ENCODE results near the gene OSM. TPM values are rescaled to one million over a fixed set of nuclear protein-coding genes. Genes with fewer than 3 reads are reported as not detected.
"Not testable (repeated sequence)": the region's sequence is repeated elsewhere in the genome, so short reads cannot be mapped to it uniquely, and the experiment has no call there.

The OSM gene
- total and polyA plus RNA-seq, 2 experiments from 2014 or later = not detected

GRCh38 chr22:30234325-30234724 lies 32.3 kb downstream of the OSM start:
- H3K9me2 ChIP-seq (ENCODE audit: insufficient read depth); H3K4me3 ChIP-seq; DNase-seq (ENCODE audit: low spot score); H3K27ac ChIP-seq (ENCODE audit: low read depth); H3K9me3 Mint-ChIP-seq; H3K36me3 Mint-ChIP-seq (ENCODE audit: low read depth); H3K4me2 ChIP-seq; ATAC-seq; H3K79me2 ChIP-seq (replicated peaks; ENCODE audit: insufficient read depth); H3K27ac Mint-ChIP-seq; H3K27me3 ChIP-seq (ENCODE audit: insufficient read depth); H3K4me3 Mint-ChIP-seq; H4K20me1 ChIP-seq (replicated peaks; ENCODE audit: insufficient read depth); H3F3A ChIP-seq (replicated peaks; ENCODE audit: low read depth); H3K27me3 Mint-ChIP-seq (ENCODE audit: insufficient read depth, low read depth, poor library complexity); H2AFZ ChIP-seq; H3K36me3 ChIP-seq (ENCODE audit: insufficient read depth): not testable (repeated sequence)
- peaks cover 33% of the 10 kb centered on the region for H3K4me1 ChIP-seq (ENCODE audit: insufficient read depth)
- H3K4me1 Mint-ChIP-seq = peaks cover 40% of the 10 kb centered on the region

- Mint-ChIP-seq H3K27ac (no peak overlapping the region), H3K4me1 (peaks cover 37% of the 10 kb centered on the region), H3K27me3 (ENCODE audit: insufficient read depth, low read depth, poor library complexity) (peaks cover 4% of the 10 kb centered on the region), H3K36me3 (ENCODE audit: low read depth) (no peaks in the 10 kb centered on the region), H3K9me3 (no peaks in the 10 kb centered on the region; the same call in 2 of the 3 replicates), H3K4me3 (no peak overlapping the region)
- no peak overlapping the region for H3K4me3 ChIP-seq
- H3F3A ChIP-seq (replicated peaks; ENCODE audit: low read depth) = no peaks in the 10 kb centered on the region
- no peak overlapping the region for H2AFZ ChIP-seq
- H3K36me3 ChIP-seq (ENCODE audit: insufficient read depth) = no peaks in the 10 kb centered on the region
- H3K79me2 ChIP-seq (replicated peaks; ENCODE audit: insufficient read depth) = no peaks in the 10 kb centered on the region
- no peaks in the 10 kb centered on the region for H3K9me2 ChIP-seq (ENCODE audit: insufficient read depth)
- H3K27me3 ChIP-seq (ENCODE audit: insufficient read depth) = no peaks in the 10 kb centered on the region
- H4K20me1 ChIP-seq (replicated peaks; ENCODE audit: insufficient read depth) = no peaks in the 10 kb centered on the region
- ATAC-seq (no peak), DNase-seq (ENCODE audit: low spot score) (no peak)
- no peak overlapping the region for H3K4me2 ChIP-seq
- H3K27ac ChIP-seq (ENCODE audit: low read depth) = no peak overlapping the region
- peaks cover 40% of the 10 kb centered on the region for H3K4me1 ChIP-seq (ENCODE audit: insufficient read depth)
- TF ChIP-seq EZH2phosphoT487 (IDR thresholded peaks at IDR 0.05; ENCODE audit: unreplicated experiment) (no peak), ZNF114 (CRISPR knock-in tag; IDR thresholded peaks at IDR 0.05) (no peak), NANOG (IDR thresholded peaks at IDR 0.05; ENCODE audit: borderline replicate concordance) (no peak), POLR2AphosphoS5 (IDR thresholded peaks at IDR 0.05; ENCODE audit: low read depth) (no peak), JUNB (IDR thresholded peaks at IDR 0.05; ENCODE audit: unreplicated experiment) (no peak), CREB1 (CRISPR knock-in tag; IDR thresholded peaks at IDR 0.05; ENCODE audit: low read depth) (no peak), EZH2 (IDR thresholded peaks at IDR 0.05; ENCODE audit: low read depth, unreplicated experiment) (no peak), STAT1 (IDR thresholded peaks at IDR 0.05; ENCODE audit: unreplicated experiment) (no peak), ETS1 (IDR thresholded peaks at IDR 0.05) (no peak)
- TF ChIP-seq, protein P1, sequence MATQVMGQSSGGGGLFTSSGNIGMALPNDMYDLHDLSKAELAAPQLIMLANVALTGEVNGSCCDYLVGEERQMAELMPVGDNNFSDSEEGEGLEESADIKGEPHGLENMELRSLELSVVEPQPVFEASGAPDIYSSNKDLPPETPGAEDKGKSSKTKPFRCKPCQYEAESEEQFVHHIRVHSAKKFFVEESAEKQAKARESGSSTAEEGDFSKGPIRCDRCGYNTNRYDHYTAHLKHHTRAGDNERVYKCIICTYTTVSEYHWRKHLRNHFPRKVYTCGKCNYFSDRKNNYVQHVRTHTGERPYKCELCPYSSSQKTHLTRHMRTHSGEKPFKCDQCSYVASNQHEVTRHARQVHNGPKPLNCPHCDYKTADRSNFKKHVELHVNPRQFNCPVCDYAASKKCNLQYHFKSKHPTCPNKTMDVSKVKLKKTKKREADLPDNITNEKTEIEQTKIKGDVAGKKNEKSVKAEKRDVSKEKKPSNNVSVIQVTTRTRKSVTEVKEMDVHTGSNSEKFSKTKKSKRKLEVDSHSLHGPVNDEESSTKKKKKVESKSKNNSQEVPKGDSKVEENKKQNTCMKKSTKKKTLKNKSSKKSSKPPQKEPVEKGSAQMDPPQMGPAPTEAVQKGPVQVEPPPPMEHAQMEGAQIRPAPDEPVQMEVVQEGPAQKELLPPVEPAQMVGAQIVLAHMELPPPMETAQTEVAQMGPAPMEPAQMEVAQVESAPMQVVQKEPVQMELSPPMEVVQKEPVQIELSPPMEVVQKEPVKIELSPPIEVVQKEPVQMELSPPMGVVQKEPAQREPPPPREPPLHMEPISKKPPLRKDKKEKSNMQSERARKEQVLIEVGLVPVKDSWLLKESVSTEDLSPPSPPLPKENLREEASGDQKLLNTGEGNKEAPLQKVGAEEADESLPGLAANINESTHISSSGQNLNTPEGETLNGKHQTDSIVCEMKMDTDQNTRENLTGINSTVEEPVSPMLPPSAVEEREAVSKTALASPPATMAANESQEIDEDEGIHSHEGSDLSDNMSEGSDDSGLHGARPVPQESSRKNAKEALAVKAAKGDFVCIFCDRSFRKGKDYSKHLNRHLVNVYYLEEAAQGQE (IDR thresholded peaks at IDR 0.05; ENCODE audit: unreplicated experiment) = no peak
- TF ChIP-seq, protein P2, sequence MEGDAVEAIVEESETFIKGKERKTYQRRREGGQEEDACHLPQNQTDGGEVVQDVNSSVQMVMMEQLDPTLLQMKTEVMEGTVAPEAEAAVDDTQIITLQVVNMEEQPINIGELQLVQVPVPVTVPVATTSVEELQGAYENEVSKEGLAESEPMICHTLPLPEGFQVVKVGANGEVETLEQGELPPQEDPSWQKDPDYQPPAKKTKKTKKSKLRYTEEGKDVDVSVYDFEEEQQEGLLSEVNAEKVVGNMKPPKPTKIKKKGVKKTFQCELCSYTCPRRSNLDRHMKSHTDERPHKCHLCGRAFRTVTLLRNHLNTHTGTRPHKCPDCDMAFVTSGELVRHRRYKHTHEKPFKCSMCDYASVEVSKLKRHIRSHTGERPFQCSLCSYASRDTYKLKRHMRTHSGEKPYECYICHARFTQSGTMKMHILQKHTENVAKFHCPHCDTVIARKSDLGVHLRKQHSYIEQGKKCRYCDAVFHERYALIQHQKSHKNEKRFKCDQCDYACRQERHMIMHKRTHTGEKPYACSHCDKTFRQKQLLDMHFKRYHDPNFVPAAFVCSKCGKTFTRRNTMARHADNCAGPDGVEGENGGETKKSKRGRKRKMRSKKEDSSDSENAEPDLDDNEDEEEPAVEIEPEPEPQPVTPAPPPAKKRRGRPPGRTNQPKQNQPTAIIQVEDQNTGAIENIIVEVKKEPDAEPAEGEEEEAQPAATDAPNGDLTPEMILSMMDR (conservative IDR thresholded peaks at IDR 0.05; ENCODE audit: low read depth in 2 of 2) = no peak
Measured at GRCh38 chr22:30233582-30233981, 33.1 kb downstream of the OSM start.

All from GM23338 (cell line).